SJCRH30 (cell line): ENCODE measurements around the gene RIMS1. TPM values are rescaled to one million over a fixed set of nuclear protein-coding genes. Genes with fewer than 3 reads are reported as not detected.
A peak's percentile ranks its signal among the peaks of the same experiment; 100 is the strongest.

Experiments
- DNase-seq, 2 experiments: peaks; one replicate each; pipeline ENCODE4 v3.0.0-alpha.2; 2015 to 2020
- H3K27ac ChIP-seq: fragments of 250-450 bp; sonication (Bioruptor Pico); 2 replicates; pipeline ENCODE4 v1.5.1; 2020; ENCODE audit warnings: mild to moderate bottlenecking, moderate library complexity
- H3K27me3 ChIP-seq: fragments of 250-450 bp; sonication (Bioruptor Pico); 2 replicates; pipeline ENCODE4 v1.5.1; 2020; ENCODE audit warnings: mild to moderate bottlenecking, moderate library complexity
- H3K36me3 ChIP-seq: fragments of 250-450 bp; sonication (Bioruptor Pico); 2 replicates; pipeline ENCODE4 v1.5.1; 2020; ENCODE audit warnings: mild to moderate bottlenecking, moderate library complexity
- H3K4me1 ChIP-seq: fragments of 250-450 bp; sonication (Bioruptor Pico); 2 replicates; pipeline ENCODE4 v1.5.1; 2020; ENCODE audit warnings: mild to moderate bottlenecking, moderate library complexity
- H3K4me3 ChIP-seq: fragments of 250-450 bp; sonication (Bioruptor Pico); 2 replicates; pipeline ENCODE4 v1.5.1; 2020; ENCODE audit warnings: mild to moderate bottlenecking, moderate library complexity
- H3K9me3 ChIP-seq: fragments of 250-450 bp; sonication (Bioruptor Pico); replicated peaks from 2 replicates; pipeline ENCODE4 v1.5.1; 2020; ENCODE audit warnings: mild to moderate bottlenecking, moderate library complexity
- total RNA-seq: library from RNA; depleted of rRNA; stranded (reverse); fragments of >200 nt; shearing (Covaris generic); gene quantifications from 2 replicates; pipeline ENCODE4 v1.2.3, GENCODE V29; 2014

RIMS1 gene
- total RNA-seq, 1 experiment from 2014 or later = 0.24 TPM

DNA sequence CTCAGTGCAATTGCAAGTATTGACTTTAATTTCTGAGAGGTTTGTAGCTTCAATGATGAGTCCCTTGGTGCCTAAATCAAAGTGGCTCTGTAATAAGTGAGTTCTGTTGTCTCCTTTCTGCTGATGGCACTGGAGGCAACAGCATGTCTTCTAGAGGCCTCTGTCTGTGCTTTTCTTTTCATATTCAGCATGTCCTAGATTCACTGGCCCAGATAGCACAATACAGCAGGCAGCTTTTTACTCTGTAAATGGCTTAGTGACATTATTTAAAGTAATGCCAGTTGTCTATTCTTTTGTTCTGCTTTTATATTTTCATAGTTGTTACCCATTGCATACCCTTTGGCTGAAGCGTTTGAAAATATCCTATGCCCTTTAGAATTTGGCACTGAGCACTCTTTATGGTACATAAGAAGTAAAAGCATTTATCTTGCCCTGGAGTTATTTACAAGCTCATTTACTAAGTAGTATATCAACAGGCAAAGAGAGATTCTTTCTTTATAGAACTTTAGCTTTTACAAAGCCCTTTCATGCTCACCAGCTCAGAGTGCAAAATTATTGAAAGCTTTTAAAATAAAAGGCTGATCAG lies 464.0 kb downstream of the RIMS1 start:
- DNase-seq = no peak
- H3K4me3 ChIP-seq = no peak overlapping the region
- no peaks in the 10 kb centered on the region for H3K9me3 ChIP-seq
- H3K27me3 ChIP-seq = no peaks in the 10 kb centered on the region
- no peaks in the 10 kb centered on the region for H3K36me3 ChIP-seq
- no peak overlapping the region for H3K27ac ChIP-seq
- no peaks in the 10 kb centered on the region for H3K4me1 ChIP-seq

DNA sequence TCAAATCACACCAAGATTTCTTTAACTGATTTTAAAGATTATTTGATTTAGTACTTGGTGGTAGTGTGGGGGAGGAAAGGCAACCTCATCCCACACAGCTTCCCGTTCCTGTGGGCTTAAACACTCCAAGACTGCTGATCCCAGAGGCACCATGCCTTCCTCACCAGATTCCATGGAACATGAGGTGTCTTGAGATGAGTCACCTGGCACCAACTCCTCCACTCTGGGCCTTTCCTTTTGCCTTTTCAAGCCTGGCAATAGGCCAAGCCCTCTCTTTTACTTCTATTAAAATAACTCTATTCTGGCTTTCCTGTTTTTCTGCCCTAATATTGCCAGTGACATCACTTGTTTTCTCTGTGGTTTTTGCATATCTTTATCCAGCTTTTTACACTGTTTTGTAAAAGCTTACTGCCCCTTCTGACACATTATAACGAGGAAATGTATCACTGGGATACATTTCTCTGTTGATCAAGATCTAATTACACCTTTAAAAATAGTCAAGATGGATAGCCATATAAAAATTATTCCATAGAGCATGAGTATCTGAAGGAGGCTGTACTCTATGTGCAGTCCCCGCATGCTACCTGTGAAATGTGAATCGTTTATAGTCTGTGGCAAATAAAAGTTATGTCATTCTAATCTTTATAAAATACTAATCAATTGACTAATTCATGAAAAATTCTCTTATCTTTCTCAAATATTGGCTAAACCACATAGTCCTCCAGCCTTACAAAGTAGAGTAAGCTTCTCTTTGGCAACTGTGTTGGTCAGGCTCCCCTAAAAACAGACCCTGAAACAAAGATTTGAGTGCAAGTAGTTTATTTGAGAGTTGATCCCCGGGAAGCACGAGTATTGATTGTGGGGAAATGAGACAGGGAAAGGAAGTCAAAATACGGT lies 477.7 kb downstream of the RIMS1 start:
- no peaks in the 10 kb centered on the region for H3K36me3 ChIP-seq
- H3K27me3 ChIP-seq = no peaks in the 10 kb centered on the region
- no peak overlapping the region for H3K27ac ChIP-seq
- DNase-seq = peak; percentile 21 to 37
- peaks cover 8% of the 10 kb centered on the region; the same call in 1 of the 2 replicates for H3K4me1 ChIP-seq
- no peaks in the 10 kb centered on the region for H3K9me3 ChIP-seq
- no peak overlapping the region for H3K4me3 ChIP-seq

GRCh38 chr6:72365773-72366172 lies 479.4 kb downstream of the RIMS1 start:
- Histone ChIP-seq H3K4me3 (no peak overlapping the region), H3K27me3 (no peaks in the 10 kb centered on the region), H3K27ac (no peak overlapping the region), H3K9me3 (no peaks in the 10 kb centered on the region), H3K4me1 (peaks cover 8% of the 10 kb centered on the region; the same call in 1 of the 2 replicates), H3K36me3 (no peaks in the 10 kb centered on the region)
- DNase-seq = no peak

GRCh38 chr6:72367439-72367838 lies 481.1 kb downstream of the RIMS1 start:
- no peak overlapping the region for H3K4me3 ChIP-seq
- H3K4me1 ChIP-seq = peaks cover 8% of the 10 kb centered on the region; the same call in 1 of the 2 replicates
- H3K36me3 ChIP-seq = no peaks in the 10 kb centered on the region
- no peak for DNase-seq
- no peaks in the 10 kb centered on the region for H3K27me3 ChIP-seq
- no peak overlapping the region for H3K27ac ChIP-seq
- no peaks in the 10 kb centered on the region for H3K9me3 ChIP-seq

GRCh38 chr6:72371473-72371872 lies 485.1 kb downstream of the RIMS1 start:
- Histone ChIP-seq H3K9me3 (no peaks in the 10 kb centered on the region), H3K4me1 (peaks cover 15% of the 10 kb centered on the region), H3K36me3 (no peaks in the 10 kb centered on the region), H3K4me3 (no peak overlapping the region), H3K27ac (no peak overlapping the region), H3K27me3 (no peaks in the 10 kb centered on the region)
- no peak for DNase-seq

- Histone ChIP-seq H3K27ac (peak overlapping the region; percentile 27), H3K9me3 (no peaks in the 10 kb centered on the region), H3K4me3 (no peak overlapping the region), H3K27me3 (no peaks in the 10 kb centered on the region), H3K4me1 (peaks cover 15% of the 10 kb centered on the region), H3K36me3 (no peaks in the 10 kb centered on the region)
- DNase-seq = no peak
Measured at GRCh38 chr6:72374172-72374571, 487.8 kb downstream of the RIMS1 start.

DNA sequence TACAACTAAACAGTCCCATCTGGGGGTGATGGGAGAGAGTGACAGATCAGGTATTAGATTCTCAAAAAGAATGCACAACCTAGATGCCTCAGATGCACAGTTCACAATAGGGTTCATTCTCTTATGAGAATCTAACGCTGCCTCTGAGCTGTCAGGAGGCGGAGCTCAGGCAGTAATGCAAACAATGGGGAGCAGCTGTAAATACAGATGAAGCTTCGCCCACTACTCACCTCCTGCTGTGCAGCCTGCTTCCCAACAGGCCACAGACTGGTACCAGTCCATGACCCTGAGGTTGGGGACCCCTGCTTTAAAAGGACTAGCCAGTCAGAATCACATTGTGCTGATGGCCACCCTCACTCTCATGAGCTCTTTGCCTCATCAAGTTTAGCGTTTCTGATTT lies 488.5 kb downstream of the RIMS1 start:
- Histone ChIP-seq H3K27me3 (no peaks in the 10 kb centered on the region), H3K36me3 (no peaks in the 10 kb centered on the region), H3K27ac (peak overlapping the region; percentile 16; the same call in 1 of the 2 replicates), H3K4me1 (peaks cover 15% of the 10 kb centered on the region), H3K9me3 (no peaks in the 10 kb centered on the region), H3K4me3 (no peak overlapping the region)
- peak; percentile 68 to 79 for DNase-seq

DNA sequence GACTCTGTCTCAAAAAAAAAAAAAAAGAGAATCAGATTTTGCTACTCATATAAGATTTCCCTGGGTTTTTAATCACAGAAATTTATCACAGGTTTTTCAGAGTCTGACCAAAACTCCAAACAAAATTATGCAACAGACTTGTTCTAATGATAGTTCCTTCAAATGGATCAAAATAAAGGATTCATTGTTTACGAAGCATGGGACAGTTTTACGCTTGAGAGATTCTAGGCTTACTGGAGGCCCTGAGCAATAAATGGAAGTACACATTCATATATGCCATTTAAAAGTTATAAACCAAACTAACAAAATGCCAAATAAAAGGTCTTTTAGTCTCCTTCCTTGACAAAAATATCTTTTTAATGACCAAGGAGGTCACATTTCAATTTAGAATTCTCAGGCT lies 490.4 kb downstream of the RIMS1 start:
- Histone ChIP-seq H3K9me3 (no peaks in the 10 kb centered on the region), H3K4me1 (peaks cover 15% of the 10 kb centered on the region), H3K27ac (no peak overlapping the region), H3K4me3 (no peak overlapping the region), H3K36me3 (no peaks in the 10 kb centered on the region), H3K27me3 (no peaks in the 10 kb centered on the region)
- DNase-seq = no peak

GRCh38 chr6:72381076-72381475 lies 494.7 kb downstream of the RIMS1 start:
- no peaks in the 10 kb centered on the region for H3K27me3 ChIP-seq
- no peaks in the 10 kb centered on the region for H3K36me3 ChIP-seq
- no peak overlapping the region for H3K27ac ChIP-seq
- H3K9me3 ChIP-seq = no peaks in the 10 kb centered on the region
- DNase-seq = no peak
- no peak overlapping the region for H3K4me3 ChIP-seq
- no peaks in the 10 kb centered on the region for H3K4me1 ChIP-seq

GRCh38 chr6:72382602-72383529 lies 496.5 kb downstream of the RIMS1 start:
- H3K36me3 ChIP-seq = no peaks in the 10 kb centered on the region
- no peaks in the 10 kb centered on the region for H3K9me3 ChIP-seq
- no peaks in the 10 kb centered on the region for H3K4me1 ChIP-seq
- no peak overlapping the region for H3K27ac ChIP-seq
- H3K27me3 ChIP-seq = no peaks in the 10 kb centered on the region
- H3K4me3 ChIP-seq = no peak overlapping the region
- DNase-seq = no peak

DNA sequence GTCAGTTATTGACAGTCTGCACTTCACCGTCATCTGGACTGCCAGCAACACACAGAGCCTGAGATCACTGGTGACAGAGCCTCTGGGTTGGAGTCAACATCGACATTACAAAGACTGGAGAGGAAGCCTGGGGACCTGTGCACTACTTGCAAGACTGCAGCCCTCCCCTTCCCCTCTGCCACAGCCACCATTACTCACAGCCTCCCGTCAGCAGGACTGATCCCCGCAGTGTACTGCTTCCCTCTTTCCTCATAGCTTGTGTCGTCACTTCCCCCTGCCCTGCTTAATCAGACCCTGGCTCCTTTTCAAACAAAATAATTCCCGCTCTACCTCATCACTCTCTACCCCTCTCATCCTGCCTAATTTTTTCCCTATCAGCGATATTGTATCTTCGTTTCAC lies 500.0 kb downstream of the RIMS1 start:
- Histone ChIP-seq H3K27ac (no peak overlapping the region), H3K4me1 (no peaks in the 10 kb centered on the region), H3K27me3 (no peaks in the 10 kb centered on the region), H3K4me3 (no peak overlapping the region), H3K9me3 (no peaks in the 10 kb centered on the region), H3K36me3 (no peaks in the 10 kb centered on the region)
- no peak for DNase-seq

GRCh38 chr6:72389698-72390097 lies 503.3 kb downstream of the RIMS1 start:
- no peaks in the 10 kb centered on the region for H3K27me3 ChIP-seq
- H3K4me1 ChIP-seq = no peaks in the 10 kb centered on the region
- H3K27ac ChIP-seq = no peak overlapping the region
- no peak for DNase-seq
- no peak overlapping the region for H3K4me3 ChIP-seq
- H3K9me3 ChIP-seq = no peaks in the 10 kb centered on the region
- no peaks in the 10 kb centered on the region for H3K36me3 ChIP-seq

DNA sequence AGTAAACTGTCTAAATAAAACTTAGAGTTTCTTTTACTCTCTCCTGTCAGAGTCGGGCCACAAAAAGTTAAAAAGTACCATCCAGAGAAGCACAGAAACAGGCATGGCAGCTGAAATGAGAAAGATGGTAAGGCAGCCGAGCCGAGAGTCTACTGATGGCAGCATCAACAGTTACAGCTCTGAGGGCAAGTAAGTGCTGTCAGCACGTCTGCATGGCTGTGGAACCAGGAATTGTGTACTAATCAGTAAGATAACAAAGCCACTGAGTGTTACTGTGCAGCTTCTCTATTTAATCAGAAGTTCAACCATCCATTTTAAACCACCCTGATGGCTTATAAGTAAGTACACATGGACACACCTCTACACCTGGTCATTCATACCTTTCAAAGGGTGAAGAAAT lies 504.2 kb downstream of the RIMS1 start:
- no peak for DNase-seq
- H3K27me3 ChIP-seq = no peaks in the 10 kb centered on the region
- H3K4me3 ChIP-seq = no peak overlapping the region
- no peaks in the 10 kb centered on the region for H3K4me1 ChIP-seq
- H3K9me3 ChIP-seq = no peaks in the 10 kb centered on the region
- no peak overlapping the region for H3K27ac ChIP-seq
- no peaks in the 10 kb centered on the region for H3K36me3 ChIP-seq

- no peaks in the 10 kb centered on the region for H3K4me1 ChIP-seq
- H3K27me3 ChIP-seq = no peaks in the 10 kb centered on the region
- H3K36me3 ChIP-seq = no peaks in the 10 kb centered on the region
- DNase-seq = no peak
- no peaks in the 10 kb centered on the region for H3K9me3 ChIP-seq
- H3K27ac ChIP-seq = no peak overlapping the region
- H3K4me3 ChIP-seq = no peak overlapping the region
Measured at GRCh38 chr6:72401865-72402264, 515.5 kb downstream of the RIMS1 start.

- Histone ChIP-seq H3K27ac (no peak overlapping the region), H3K36me3 (no peaks in the 10 kb centered on the region), H3K27me3 (no peaks in the 10 kb centered on the region), H3K4me1 (no peaks in the 10 kb centered on the region), H3K4me3 (no peak overlapping the region), H3K9me3 (no peaks in the 10 kb centered on the region)
- no peak for DNase-seq
Measured at GRCh38 chr6:72403413-72403812, 517.1 kb downstream of the RIMS1 start.
